Fibroblast of mammary gland (primary cell): Measurements from ENCODE around the gene NCOR1.
A peak's percentile ranks its signal among the peaks of the same experiment; 100 is the strongest.

Source experiments
- DNase-seq: peaks from one replicate; pipeline ENCODE4 v3.0.0-alpha.2; 2010; ENCODE audit warnings: low read depth
- H3K4me3 ChIP-seq: 2 replicates; pipeline ENCODE4 v1.5.1; 2011; ENCODE audit warnings: low read depth, mild to moderate bottlenecking, low read length, moderate library complexity; ENCODE audit not compliant: control insufficient read depth
- TF ChIP-seq, protein P1 (sequence below): conservative IDR thresholded peaks from 2 replicates; pipeline ENCODE4 v1.5.1; 2011; ENCODE audit warnings: low read depth, low read length, inconsistent platforms; ENCODE audit not compliant: control insufficient read depth, insufficient read depth

NCOR1 gene

DNA sequence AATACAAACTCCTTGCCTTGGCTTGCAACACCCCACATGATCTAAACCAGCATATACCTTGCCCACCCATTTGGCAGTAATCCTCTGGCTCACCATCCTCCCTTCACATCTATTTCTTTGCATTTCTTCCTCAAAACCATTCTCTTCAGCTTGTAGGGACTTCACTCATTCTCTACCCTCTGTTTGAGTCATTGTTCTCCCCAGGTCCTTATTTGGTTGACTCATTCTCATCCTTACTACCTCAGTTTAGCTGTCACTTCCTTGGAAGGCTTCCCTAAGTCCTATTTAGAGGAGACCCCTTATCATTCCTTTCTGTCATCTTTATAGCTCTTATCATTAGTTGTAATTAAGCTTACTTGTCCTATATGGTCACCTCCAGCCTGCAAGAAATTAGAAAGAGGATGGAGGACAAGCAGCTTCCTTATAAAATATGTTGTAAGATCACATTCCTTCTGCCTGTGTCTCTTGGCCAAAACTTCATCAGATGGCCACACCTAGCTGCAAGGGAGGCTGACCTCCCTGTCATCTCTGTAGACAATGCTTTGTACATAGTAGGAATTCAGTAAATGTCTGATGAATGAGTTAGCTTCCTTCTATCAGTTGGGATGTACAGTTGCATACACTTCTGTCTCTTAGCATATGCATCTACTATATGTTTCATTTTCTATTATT lies 214.0 kb downstream of the NCOR1 start:
- peak overlapping the region; percentile 89 for H3K4me3 ChIP-seq
- TF ChIP-seq, protein P1, sequence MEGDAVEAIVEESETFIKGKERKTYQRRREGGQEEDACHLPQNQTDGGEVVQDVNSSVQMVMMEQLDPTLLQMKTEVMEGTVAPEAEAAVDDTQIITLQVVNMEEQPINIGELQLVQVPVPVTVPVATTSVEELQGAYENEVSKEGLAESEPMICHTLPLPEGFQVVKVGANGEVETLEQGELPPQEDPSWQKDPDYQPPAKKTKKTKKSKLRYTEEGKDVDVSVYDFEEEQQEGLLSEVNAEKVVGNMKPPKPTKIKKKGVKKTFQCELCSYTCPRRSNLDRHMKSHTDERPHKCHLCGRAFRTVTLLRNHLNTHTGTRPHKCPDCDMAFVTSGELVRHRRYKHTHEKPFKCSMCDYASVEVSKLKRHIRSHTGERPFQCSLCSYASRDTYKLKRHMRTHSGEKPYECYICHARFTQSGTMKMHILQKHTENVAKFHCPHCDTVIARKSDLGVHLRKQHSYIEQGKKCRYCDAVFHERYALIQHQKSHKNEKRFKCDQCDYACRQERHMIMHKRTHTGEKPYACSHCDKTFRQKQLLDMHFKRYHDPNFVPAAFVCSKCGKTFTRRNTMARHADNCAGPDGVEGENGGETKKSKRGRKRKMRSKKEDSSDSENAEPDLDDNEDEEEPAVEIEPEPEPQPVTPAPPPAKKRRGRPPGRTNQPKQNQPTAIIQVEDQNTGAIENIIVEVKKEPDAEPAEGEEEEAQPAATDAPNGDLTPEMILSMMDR: no peak
- DNase-seq: peak; percentile 43

DNA sequence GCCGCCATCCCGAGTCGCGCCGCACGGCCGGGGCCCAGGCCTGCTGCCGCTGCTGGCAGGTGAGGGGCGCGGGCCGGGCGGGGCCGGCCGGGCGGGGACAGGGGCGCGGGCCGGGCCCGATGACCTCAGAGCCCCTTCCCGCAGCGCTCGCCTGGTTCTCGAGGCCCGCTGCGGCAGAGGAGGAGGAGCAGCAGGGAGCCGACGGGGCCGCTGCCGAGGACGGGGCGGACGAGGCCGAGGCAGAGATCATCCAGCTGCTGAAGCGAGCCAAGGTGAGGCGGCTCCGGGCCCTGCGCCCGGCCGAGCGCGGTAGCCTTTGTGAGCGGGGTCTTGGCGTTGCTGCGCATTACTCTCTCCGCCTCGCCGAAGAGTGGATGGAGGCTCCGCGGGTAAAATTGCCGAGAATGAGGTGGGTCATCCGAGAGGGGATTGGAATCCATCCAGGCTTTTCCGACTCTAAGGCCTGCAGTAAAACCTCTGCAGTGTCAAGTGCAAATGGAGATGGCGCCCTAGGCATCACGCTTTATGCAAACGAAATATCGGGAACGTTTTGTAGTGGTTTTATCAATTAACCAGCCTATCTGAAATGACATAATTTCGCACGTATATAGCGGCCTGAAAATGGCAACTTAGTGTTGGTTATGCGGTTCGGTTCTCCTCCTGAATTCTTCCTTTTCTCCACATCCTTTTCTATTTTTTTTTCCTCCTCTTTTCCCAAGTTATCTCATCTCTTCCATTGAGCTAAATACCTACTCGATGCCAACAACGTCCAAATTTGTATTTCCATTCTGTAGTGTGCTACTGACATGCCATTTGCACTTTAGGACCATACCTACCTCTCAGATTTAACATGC lies 215.1 kb downstream of the NCOR1 start:
- peak overlapping the region; percentile 89 for H3K4me3 ChIP-seq
- TF ChIP-seq, protein P1: no peak
- peak; percentile 33 for DNase-seq

DNA sequence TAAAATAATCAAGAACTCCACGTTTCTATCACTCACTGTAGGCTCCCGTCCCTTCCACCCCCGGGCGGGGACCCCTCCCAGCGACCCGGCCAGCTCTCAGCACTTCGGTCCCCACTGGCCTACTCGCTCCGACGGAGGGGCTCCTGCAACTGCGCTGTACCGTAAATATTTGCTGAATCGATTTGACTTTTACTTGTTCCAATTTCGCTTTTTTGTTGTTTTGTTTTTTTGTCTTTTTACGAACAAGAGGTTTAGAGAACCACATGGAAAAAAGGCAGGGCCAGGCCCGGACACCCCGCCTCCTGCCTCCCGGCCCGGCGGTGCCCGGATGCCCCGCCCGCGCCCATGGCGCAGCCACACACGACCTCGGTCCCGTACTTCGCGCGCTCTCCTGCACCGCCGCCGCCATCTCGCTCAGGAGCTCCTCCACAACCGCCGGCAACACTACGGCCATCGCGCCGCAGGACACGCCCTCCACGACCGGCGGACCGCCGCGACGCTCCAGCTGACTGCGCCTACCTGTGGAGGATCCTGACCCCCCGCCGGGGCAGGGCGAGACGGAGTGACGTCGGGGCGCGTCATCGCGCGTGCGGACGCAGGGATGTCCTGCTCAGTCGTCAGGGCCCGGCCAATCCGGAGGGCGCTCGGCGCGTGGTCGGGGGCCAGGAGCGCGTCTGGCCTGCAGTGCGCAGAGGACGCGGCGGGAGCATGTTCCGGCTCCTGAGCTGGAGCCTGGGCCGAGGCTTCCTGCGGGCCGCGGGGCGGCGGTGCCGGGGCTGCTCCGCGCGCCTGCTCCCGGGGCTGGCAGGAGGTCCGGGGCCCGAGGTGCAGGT lies 216.0 kb downstream of the NCOR1 start, which contains the start of the genes TTC19 and ZSWIM7:
TSS of gene TTC19 (plus strand) at position 684 of the 833 bp plus-strand sequence. CDS start at position 709, 25 bp downstream.
TSS of gene ZSWIM7 (minus strand) at position 564 of the 833 bp plus-strand sequence. CDS start at position 454, 110 bp downstream.
- TF ChIP-seq, protein P1: no peak
- DNase-seq: peak; percentile 93
- peak within 1 kb of the TSS; percentile 89 for H3K4me3 ChIP-seq

DNA sequence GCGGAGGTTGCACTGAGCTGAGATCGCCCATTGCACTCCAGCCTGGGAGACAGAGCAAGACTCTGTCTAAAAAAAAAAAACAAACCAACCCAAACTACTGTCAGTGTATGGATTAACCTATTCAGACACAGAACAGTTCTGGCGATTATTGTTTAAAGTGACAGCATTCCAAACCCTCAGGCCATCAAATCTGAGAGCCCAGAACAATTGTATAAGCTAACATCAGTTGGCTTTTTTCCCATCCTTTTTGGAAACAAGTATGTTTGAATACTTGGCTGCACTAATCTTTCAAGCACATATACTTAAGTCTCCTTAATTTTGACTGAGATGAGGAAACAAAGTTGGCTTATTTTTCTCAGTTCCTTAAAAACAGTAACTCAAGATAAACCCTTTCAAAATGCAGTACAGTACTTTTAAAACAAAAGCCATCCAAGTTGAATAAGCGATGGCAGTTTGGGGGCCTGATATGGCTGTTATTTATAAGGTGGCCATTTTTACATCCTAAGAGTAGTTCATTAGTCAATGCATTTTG lies 217.2 kb downstream of the NCOR1 start:
- TF ChIP-seq, protein P1: no peak
- H3K4me3 ChIP-seq: no peak overlapping the region

DNA sequence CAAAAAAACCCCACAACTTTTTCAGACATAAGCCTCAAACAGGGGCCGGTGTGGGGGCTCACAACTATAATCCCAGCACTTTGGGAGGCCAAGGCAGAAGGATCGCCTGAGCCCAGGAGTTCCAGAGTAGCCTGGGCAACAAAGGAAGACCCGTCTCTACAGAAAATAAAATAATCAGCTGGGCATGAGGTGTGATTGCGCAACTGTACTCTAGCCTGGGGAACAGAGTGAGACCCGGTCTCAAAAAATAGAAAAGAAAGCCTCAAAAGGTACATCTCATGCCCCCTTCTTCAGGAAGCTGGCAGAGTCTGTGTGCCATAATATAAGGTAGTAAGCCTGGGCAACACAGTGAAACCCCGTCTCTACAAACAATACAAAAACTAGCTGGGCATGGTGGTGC lies 219.0 kb downstream of the NCOR1 start:
- TF ChIP-seq, protein P1: no peak
- no peak for DNase-seq

More for the DNA sequence above, 217.2 kb downstream of the NCOR1 start:
- DNase-seq: no peak

More for the DNA sequence above, 219.0 kb downstream of the NCOR1 start:
- H3K4me3 ChIP-seq: no peak overlapping the region
